ENCODE measurements around the gene TCERG1L.

TCERG1L gene

GRCh38 chr10:131314148-131314547 lies 2.6 kb upstream of the TCERG1L start:
- TF ChIP-seq ZBTB7A (IDR thresholded peaks at IDR 0.05; ENCODE audit: low read depth) (no peak), USF1 (IDR thresholded peaks at IDR 0.05) (no peak), EP300 (IDR thresholded peaks at IDR 0.05; ENCODE audit: borderline replicate concordance) (no peak), CREB1 (IDR thresholded peaks at IDR 0.05; ENCODE audit: low read depth) (no peak), TAF1 (IDR thresholded peaks at IDR 0.05; ENCODE audit: low read depth) (no peak), NFIC (IDR thresholded peaks at IDR 0.05) (no peak), TCF12 (IDR thresholded peaks at IDR 0.05; ENCODE audit: low read depth) (no peak), EGR1 (IDR thresholded peaks at IDR 0.05) (no peak), YY1 (IDR thresholded peaks at IDR 0.05; ENCODE audit: low read depth) (no peak)

GRCh38 chr10:131313377-131313776 lies 1.9 kb upstream of the TCERG1L start:
- TF ChIP-seq EGR1 (IDR thresholded peaks at IDR 0.05) (no peak), TEAD4 (IDR thresholded peaks at IDR 0.05) (no peak), FOXM1 (IDR thresholded peaks at IDR 0.05; ENCODE audit: borderline replicate concordance, low read depth) (no peak), RAD21 (IDR thresholded peaks at IDR 0.05; ENCODE audit: low read depth) (no peak), TCF12 (IDR thresholded peaks at IDR 0.05; ENCODE audit: low read depth) (no peak), MAX (IDR thresholded peaks at IDR 0.05) (no peak), EP300 (IDR thresholded peaks at IDR 0.05; ENCODE audit: borderline replicate concordance) (no peak), YY1 (IDR thresholded peaks at IDR 0.05; ENCODE audit: low read depth) (no peak), ZBTB7A (IDR thresholded peaks at IDR 0.05; ENCODE audit: low read depth) (no peak), USF1 (IDR thresholded peaks at IDR 0.05) (no peak), CEBPB (IDR thresholded peaks at IDR 0.05) (no peak), TAF1 (IDR thresholded peaks at IDR 0.05; ENCODE audit: low read depth) (no peak), CREB1 (IDR thresholded peaks at IDR 0.05; ENCODE audit: low read depth) (no peak), NFIC (IDR thresholded peaks at IDR 0.05) (no peak), REST (IDR thresholded peaks at IDR 0.05; ENCODE audit: low read depth) (no peak)

GRCh38 chr10:131312478-131312836 lies 936 bp upstream of the TCERG1L start:
- no peak for TF ChIP-seq CEBPB (IDR thresholded peaks at IDR 0.05)
- no peak for TF ChIP-seq TEAD4 (IDR thresholded peaks at IDR 0.05)
- TF ChIP-seq EGR1 (IDR thresholded peaks at IDR 0.05): no peak
- TF ChIP-seq EP300 (IDR thresholded peaks at IDR 0.05; ENCODE audit: borderline replicate concordance): no peak
- TF ChIP-seq RAD21 (IDR thresholded peaks at IDR 0.05; ENCODE audit: low read depth): no peak
- no peak for TF ChIP-seq NFIC (IDR thresholded peaks at IDR 0.05)
- TF ChIP-seq YY1 (IDR thresholded peaks at IDR 0.05; ENCODE audit: low read depth): no peak
- no peak for TF ChIP-seq TAF1 (IDR thresholded peaks at IDR 0.05; ENCODE audit: low read depth)
- TF ChIP-seq ZBTB7A (IDR thresholded peaks at IDR 0.05; ENCODE audit: low read depth): no peak
- no peak for TF ChIP-seq MAX (IDR thresholded peaks at IDR 0.05)
- no peak for TF ChIP-seq FOXM1 (IDR thresholded peaks at IDR 0.05; ENCODE audit: borderline replicate concordance, low read depth)
- TF ChIP-seq USF1 (IDR thresholded peaks at IDR 0.05): no peak
- no peak for TF ChIP-seq CREB1 (IDR thresholded peaks at IDR 0.05; ENCODE audit: low read depth)
- no peak for TF ChIP-seq TCF12 (IDR thresholded peaks at IDR 0.05; ENCODE audit: low read depth)
- TF ChIP-seq REST (IDR thresholded peaks at IDR 0.05; ENCODE audit: low read depth): no peak

- TF ChIP-seq ZBTB7A (IDR thresholded peaks at IDR 0.05; ENCODE audit: low read depth) (no peak), REST (IDR thresholded peaks at IDR 0.05; ENCODE audit: low read depth) (no peak), FOXM1 (IDR thresholded peaks at IDR 0.05; ENCODE audit: borderline replicate concordance, low read depth) (no peak), YY1 (IDR thresholded peaks at IDR 0.05; ENCODE audit: low read depth) (no peak), NFIC (IDR thresholded peaks at IDR 0.05) (no peak), RAD21 (IDR thresholded peaks at IDR 0.05; ENCODE audit: low read depth) (no peak), TAF1 (IDR thresholded peaks at IDR 0.05; ENCODE audit: low read depth) (no peak), TEAD4 (IDR thresholded peaks at IDR 0.05) (no peak), EP300 (IDR thresholded peaks at IDR 0.05; ENCODE audit: borderline replicate concordance) (no peak), TCF12 (IDR thresholded peaks at IDR 0.05; ENCODE audit: low read depth) (no peak), USF1 (IDR thresholded peaks at IDR 0.05) (no peak), MAX (IDR thresholded peaks at IDR 0.05) (no peak), EGR1 (IDR thresholded peaks at IDR 0.05) (no peak), CEBPB (IDR thresholded peaks at IDR 0.05) (no peak), CREB1 (IDR thresholded peaks at IDR 0.05; ENCODE audit: low read depth) (no peak)
Measured at GRCh38 chr10:131311402-131311660, 190 bp downstream of the TCERG1L start.
